ENCODE results near the gene ZNF248. TPM values are rescaled to one million over a fixed set of nuclear protein-coding genes. Genes with fewer than 3 reads are reported as not detected.
A peak's percentile ranks its signal among the peaks of the same experiment; 100 is the strongest.

ZNF248 gene
- total RNA-seq, 1 experiment from 2014 or later = 17.6 TPM

DNA sequence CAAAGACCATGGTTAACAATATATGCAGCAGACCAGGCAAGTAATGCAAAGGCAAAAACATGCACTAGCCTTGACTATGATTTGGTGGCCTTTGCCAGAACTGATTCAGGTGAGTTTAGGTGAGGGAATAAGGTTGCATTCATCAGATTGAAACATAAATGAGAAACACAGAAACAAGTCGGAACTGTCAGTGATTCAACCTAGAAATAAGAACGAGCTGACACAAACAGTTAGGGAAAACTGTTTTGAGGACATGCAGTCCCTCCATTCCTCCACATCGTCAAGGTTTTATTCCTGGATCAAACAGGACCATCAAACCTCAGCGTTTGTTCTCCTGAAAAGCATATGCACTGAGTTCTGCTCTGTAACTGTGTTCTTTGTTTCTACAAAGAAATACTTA lies 1.8 kb downstream of the ZNF248 start:
- ChIA-PET CTCF (no interaction called here), POLR2A (no interaction called here)
- Mint-ChIP-seq H3K27ac (ENCODE audit: unreplicated experiment) (no peak overlapping the region), H3K36me3 (ENCODE audit: insufficient read depth, unreplicated experiment) (peaks cover 29% of the 10 kb centered on the region), H3K4me3 (ENCODE audit: unreplicated experiment) (peak overlapping the region; percentile 7), H3K27me3 (ENCODE audit: insufficient read depth, unreplicated experiment) (no peaks in the 10 kb centered on the region), H3K4me1 (ENCODE audit: low read depth, unreplicated experiment) (peaks cover 27% of the 10 kb centered on the region), H3K9me3 (ENCODE audit: unreplicated experiment) (no peaks in the 10 kb centered on the region)
- DNase-seq = no peak
- TF ChIP-seq, protein P1, sequence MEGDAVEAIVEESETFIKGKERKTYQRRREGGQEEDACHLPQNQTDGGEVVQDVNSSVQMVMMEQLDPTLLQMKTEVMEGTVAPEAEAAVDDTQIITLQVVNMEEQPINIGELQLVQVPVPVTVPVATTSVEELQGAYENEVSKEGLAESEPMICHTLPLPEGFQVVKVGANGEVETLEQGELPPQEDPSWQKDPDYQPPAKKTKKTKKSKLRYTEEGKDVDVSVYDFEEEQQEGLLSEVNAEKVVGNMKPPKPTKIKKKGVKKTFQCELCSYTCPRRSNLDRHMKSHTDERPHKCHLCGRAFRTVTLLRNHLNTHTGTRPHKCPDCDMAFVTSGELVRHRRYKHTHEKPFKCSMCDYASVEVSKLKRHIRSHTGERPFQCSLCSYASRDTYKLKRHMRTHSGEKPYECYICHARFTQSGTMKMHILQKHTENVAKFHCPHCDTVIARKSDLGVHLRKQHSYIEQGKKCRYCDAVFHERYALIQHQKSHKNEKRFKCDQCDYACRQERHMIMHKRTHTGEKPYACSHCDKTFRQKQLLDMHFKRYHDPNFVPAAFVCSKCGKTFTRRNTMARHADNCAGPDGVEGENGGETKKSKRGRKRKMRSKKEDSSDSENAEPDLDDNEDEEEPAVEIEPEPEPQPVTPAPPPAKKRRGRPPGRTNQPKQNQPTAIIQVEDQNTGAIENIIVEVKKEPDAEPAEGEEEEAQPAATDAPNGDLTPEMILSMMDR (IDR thresholded peaks at IDR 0.05; ENCODE audit: insufficient read depth in 1 of 2, low read depth in 1 of 2, low read length in 1 of 2, severe bottlenecking in 1 of 2, unreplicated experiment in 1 of 2) = no peak
- H3K4me1 ChIP-seq = peaks cover 14% of the 10 kb centered on the region; the same call in 1 of the 2 replicates
- intact Hi-C loops (cut with micrococcal nuclease; ENCODE audit: unreplicated experiment) = loop anchor here (2.0 to 5.0 kb wide), 2 partner anchors 67 to 512 kb away; no protein-coding TSS in a partner anchor
- no TSS peak for BruUV-seq (replicated peaks)
- H3K4me3 ChIP-seq (ENCODE audit: low read depth, low read length) = no peak overlapping the region
- H3K27me3 ChIP-seq (replicated peaks; ENCODE audit: control insufficient read depth, insufficient read depth, low read length) = no peaks in the 10 kb centered on the region
- no peaks in the 10 kb centered on the region; the same call in 1 of the 2 replicates for H3K9me3 ChIP-seq
- H3K36me3 ChIP-seq (ENCODE audit: control insufficient read depth, insufficient read depth, low read length) = peaks cover 2% of the 10 kb centered on the region; the same call in 1 of the 2 replicates

DNA sequence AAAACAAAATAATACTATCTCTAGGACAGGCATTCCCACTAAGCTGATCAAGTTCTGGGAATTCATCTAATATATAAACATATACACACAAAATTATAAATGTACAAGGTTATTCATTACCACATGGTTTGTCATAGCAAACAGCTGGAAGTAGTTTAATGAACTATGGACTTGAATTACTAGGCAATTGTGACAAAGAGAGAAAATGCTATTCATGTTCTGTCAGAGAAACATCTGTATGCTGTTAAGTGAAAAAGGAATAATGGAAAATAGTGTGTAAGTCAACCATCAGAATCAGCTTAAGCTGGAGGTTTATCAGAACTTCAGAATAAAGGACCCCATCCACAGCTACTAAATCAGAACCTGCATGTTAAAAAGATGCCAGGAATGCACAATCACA lies 2.8 kb downstream of the ZNF248 start:
- no peak overlapping the region for H3K4me3 ChIP-seq (ENCODE audit: low read depth, low read length)
- no TSS peak for BruUV-seq (replicated peaks)
- H3K4me1 ChIP-seq = peaks cover 17% of the 10 kb centered on the region; the same call in 1 of the 2 replicates
- H3K27me3 Mint-ChIP-seq (ENCODE audit: insufficient read depth, unreplicated experiment) = no peaks in the 10 kb centered on the region
- H3K27me3 ChIP-seq (replicated peaks; ENCODE audit: control insufficient read depth, insufficient read depth, low read length) = no peaks in the 10 kb centered on the region
- peaks cover 29% of the 10 kb centered on the region for H3K36me3 Mint-ChIP-seq (ENCODE audit: insufficient read depth, unreplicated experiment)
- no peaks in the 10 kb centered on the region for H3K9me3 Mint-ChIP-seq (ENCODE audit: unreplicated experiment)
- H3K4me3 Mint-ChIP-seq (ENCODE audit: unreplicated experiment) = no peak overlapping the region
- intact Hi-C loops (cut with micrococcal nuclease; ENCODE audit: unreplicated experiment) = loop anchor here (5.0 kb wide), 1 partner anchor 513 kb away; no protein-coding TSS in a partner anchor
- ChIA-PET CTCF (no interaction called here), POLR2A (no interaction called here)
- no peaks in the 10 kb centered on the region for H3K9me3 ChIP-seq
- DNase-seq = no peak
- TF ChIP-seq, protein P1 (IDR thresholded peaks at IDR 0.05; ENCODE audit: insufficient read depth in 1 of 2, low read depth in 1 of 2, low read length in 1 of 2, severe bottlenecking in 1 of 2, unreplicated experiment in 1 of 2) = no peak
- peaks cover 27% of the 10 kb centered on the region for H3K4me1 Mint-ChIP-seq (ENCODE audit: low read depth, unreplicated experiment)
- H3K36me3 ChIP-seq (ENCODE audit: control insufficient read depth, insufficient read depth, low read length) = peaks cover 2% of the 10 kb centered on the region; the same call in 1 of the 2 replicates
- no peak overlapping the region for H3K27ac Mint-ChIP-seq (ENCODE audit: unreplicated experiment)

DNA sequence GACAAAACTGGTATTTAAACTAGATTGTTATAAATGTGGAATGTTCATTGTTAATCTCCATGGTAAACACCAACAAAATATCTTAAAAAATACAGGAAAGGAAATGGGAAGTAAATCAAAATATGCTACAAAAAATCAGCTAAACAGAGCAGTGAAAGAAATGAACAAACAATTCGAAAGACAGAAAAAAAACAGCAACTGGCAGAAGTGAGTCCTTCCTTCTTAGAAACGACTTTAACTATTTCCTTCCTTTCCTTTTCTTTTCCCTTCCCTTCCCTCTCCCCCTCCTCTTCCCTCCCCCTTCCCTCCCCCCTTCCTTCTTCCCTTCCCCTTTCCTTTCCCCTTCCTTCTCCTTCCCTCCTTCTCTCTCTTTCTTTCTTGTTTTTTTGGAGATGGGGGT lies 12.8 kb downstream of the ZNF248 start:
- no peaks in the 10 kb centered on the region for H3K4me1 Mint-ChIP-seq (ENCODE audit: low read depth, unreplicated experiment)
- TF ChIP-seq, protein P1 (IDR thresholded peaks at IDR 0.05; ENCODE audit: insufficient read depth in 1 of 2, low read depth in 1 of 2, low read length in 1 of 2, severe bottlenecking in 1 of 2, unreplicated experiment in 1 of 2) = no peak
- Histone ChIP-seq H3K27me3 (replicated peaks; ENCODE audit: control insufficient read depth, insufficient read depth, low read length) (no peaks in the 10 kb centered on the region), H3K9me3 (0 out of 2 replicates have a peak, but pooled peaks cover 4% of the 10 kb centered on the region), H3K36me3 (ENCODE audit: control insufficient read depth, insufficient read depth, low read length) (peaks cover 4% of the 10 kb centered on the region), H3K4me3 (ENCODE audit: low read depth, low read length) (no peak overlapping the region), H3K4me1 (0 out of 2 replicates have a peak, but pooled peaks cover 4% of the 10 kb centered on the region)
- no TSS peak for BruUV-seq (replicated peaks)
- ChIA-PET CTCF (no interaction called here), POLR2A (no interaction called here)
- no peak overlapping the region for H3K27ac Mint-ChIP-seq (ENCODE audit: unreplicated experiment)
- H3K4me3 Mint-ChIP-seq (ENCODE audit: unreplicated experiment) = no peak overlapping the region
- H3K9me3 Mint-ChIP-seq (ENCODE audit: unreplicated experiment) = peaks cover 41% of the 10 kb centered on the region
- H3K36me3 Mint-ChIP-seq (ENCODE audit: insufficient read depth, unreplicated experiment) = peaks cover 44% of the 10 kb centered on the region
- intact Hi-C loops (cut with micrococcal nuclease; ENCODE audit: unreplicated experiment) = no loop called here
- no peaks in the 10 kb centered on the region for H3K27me3 Mint-ChIP-seq (ENCODE audit: insufficient read depth, unreplicated experiment)
- no peak for DNase-seq

Measured in Caco-2 (cell line).